ENCODE measurements around the gene GMDS.

Gene GMDS

GRCh38 chr6:1884313-1884712 lies 361.1 kb downstream of the GMDS start:
- DNase-seq (ENCODE audit: low read depth), result no peak
- TF ChIP-seq CTCF (IDR thresholded peaks at IDR 0.05; ENCODE audit: control insufficient read depth, insufficient read depth, low read depth, low read length, missing control alignments), result no peak
- no peak overlapping the region for H3K4me3 ChIP-seq (ENCODE audit: control insufficient read depth, low read depth, low read length)

- DNase-seq (ENCODE audit: low read depth), result no peak
- H3K4me3 ChIP-seq (ENCODE audit: control insufficient read depth, low read depth, low read length), result no peak overlapping the region
- TF ChIP-seq CTCF (IDR thresholded peaks at IDR 0.05; ENCODE audit: control insufficient read depth, insufficient read depth, low read depth, low read length, missing control alignments), result no peak
These were observed 367.1 kb downstream of the GMDS start for GRCh38 chr6:1878330-1878729.

DNA sequence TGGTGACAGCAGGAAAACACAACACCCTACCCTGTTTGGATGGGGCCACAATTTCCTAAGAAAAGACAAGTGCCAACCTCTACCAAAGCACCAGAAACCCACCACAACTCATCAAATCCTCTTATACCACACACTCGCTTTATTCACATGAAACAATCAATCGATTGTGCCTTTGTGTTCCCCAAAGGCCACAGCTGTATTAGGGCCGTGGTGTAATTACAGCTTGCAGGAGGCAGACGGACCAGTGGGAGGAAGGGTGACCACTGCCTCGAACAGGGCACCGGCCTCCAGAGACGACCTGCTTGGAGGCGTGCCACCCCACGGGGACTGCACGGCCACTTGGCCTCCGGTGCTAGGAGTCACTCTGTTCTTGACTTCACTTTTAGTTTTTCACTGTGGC lies 371.6 kb downstream of the GMDS start:
- DNase-seq (ENCODE audit: low read depth), result no peak
- no peak for TF ChIP-seq CTCF (IDR thresholded peaks at IDR 0.05; ENCODE audit: control insufficient read depth, insufficient read depth, low read depth, low read length, missing control alignments)
- no peak overlapping the region for H3K4me3 ChIP-seq (ENCODE audit: control insufficient read depth, low read depth, low read length)

GRCh38 chr6:1872649-1873131 lies 372.7 kb downstream of the GMDS start:
- DNase-seq (ENCODE audit: low read depth), result no peak
- no peak overlapping the region for H3K4me3 ChIP-seq (ENCODE audit: control insufficient read depth, low read depth, low read length)
- TF ChIP-seq CTCF (IDR thresholded peaks at IDR 0.05; ENCODE audit: control insufficient read depth, insufficient read depth, low read depth, low read length, missing control alignments), result no peak

GRCh38 chr6:1871724-1872315 lies 373.6 kb downstream of the GMDS start:
- no peak for TF ChIP-seq CTCF (IDR thresholded peaks at IDR 0.05; ENCODE audit: control insufficient read depth, insufficient read depth, low read depth, low read length, missing control alignments)
- no peak for DNase-seq (ENCODE audit: low read depth)

DNA sequence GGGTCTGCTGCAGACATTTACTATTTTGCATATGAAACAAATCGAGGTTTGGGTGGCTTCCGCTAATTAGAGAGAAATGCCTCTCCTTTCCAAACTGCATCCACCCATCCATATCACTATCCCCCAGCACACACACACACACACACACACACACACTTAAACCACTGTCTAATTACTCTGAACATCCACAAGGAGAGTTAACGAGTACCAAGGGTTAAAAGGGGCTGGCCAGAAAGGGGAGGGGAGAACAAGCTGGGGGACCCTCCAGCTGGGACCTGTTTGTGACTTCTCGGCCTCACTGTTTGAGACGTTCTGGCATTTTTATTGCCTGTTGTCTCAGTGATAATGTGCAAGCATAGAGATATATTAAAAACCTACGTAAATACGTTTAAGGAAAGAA lies 374.5 kb downstream of the GMDS start:
- no peak overlapping the region for H3K4me3 ChIP-seq (ENCODE audit: control insufficient read depth, low read depth, low read length)
- no peak for TF ChIP-seq CTCF (IDR thresholded peaks at IDR 0.05; ENCODE audit: control insufficient read depth, insufficient read depth, low read depth, low read length, missing control alignments)
- DNase-seq (ENCODE audit: low read depth), result no peak

More at GRCh38 chr6:1871724-1872315, 373.6 kb downstream of the GMDS start:
- H3K4me3 ChIP-seq (ENCODE audit: control insufficient read depth, low read depth, low read length), result no peak overlapping the region

All from AG09309 (cell line).